Erythroblast (primary cell): Measurements from ENCODE around the gene CDC16.

Source experiments
- GATA1 ChIP-seq: IDR thresholded peaks from 2 replicates; pipeline ENCODE4 v1.6.1; 2011; ENCODE audit warnings: low read depth, mild to moderate bottlenecking, control low read depth, low read length, moderate library complexity
- POLR2A ChIP-seq: IDR thresholded peaks from 2 replicates; pipeline ENCODE4 v1.6.1; 2011; ENCODE audit warnings: mild to moderate bottlenecking, low read length

GRCh38 chr13:114282041-114282670 is 47.5 kb downstream of the CDC16 start:
- TF ChIP-seq POLR2A (no peak), GATA1 (no peak)
